DMS53 treated with DMSO at 0.1 percent for 48 hours (cell line): ENCODE data around the gene TFPI2.
"Not testable (repeated sequence)": the region's sequence is repeated elsewhere in the genome, so short reads cannot be mapped to it uniquely, and the experiment has no call there.

ENCODE experiments used
- DNase-seq: peaks from one replicate; lab custom pipeline; 2025; ENCODE audit not compliant: unreplicated experiment; lab: John Stamatoyannopoulos, UW

Gene TFPI2

GRCh38 chr7:93890464-93891068 is at the start of gene TFPI2:
TFPI2 (minus strand) TSS chr7:93890753; CDS start chr7:93890678, 75 bp downstream.
- peak; percentile 40 for DNase-seq

- DNase-seq: no peak
Observed at GRCh38 chr7:93938293-93938692, 47.7 kb upstream of the TFPI2 start.

GRCh38 chr7:93937818-93938217 is 47.3 kb upstream of the TFPI2 start:
- DNase-seq: no peak

GRCh38 chr7:93935102-93935501 is 44.5 kb upstream of the TFPI2 start:
- DNase-seq: no peak

GRCh38 chr7:93933156-93933555 is 42.6 kb upstream of the TFPI2 start:
- DNase-seq: no peak

GRCh38 chr7:93931655-93932054 is 41.1 kb upstream of the TFPI2 start:
- DNase-seq: no peak

GRCh38 chr7:93927585-93927984 is 37.0 kb upstream of the TFPI2 start:
- no peak for DNase-seq

- no peak for DNase-seq
Observed at GRCh38 chr7:93926800-93927199, 36.2 kb upstream of the TFPI2 start.

- no peak for DNase-seq
Observed at GRCh38 chr7:93923942-93924341, 33.4 kb upstream of the TFPI2 start.

- no peak for DNase-seq
Observed at GRCh38 chr7:93923296-93923695, 32.7 kb upstream of the TFPI2 start.

- DNase-seq: peak; percentile 66
Observed at GRCh38 chr7:93921607-93922566, 31.3 kb upstream of the TFPI2 start, which contains the start of gene GNG11. GNG11 (plus strand) TSS chr7:93921735; CDS start chr7:93922138, 403 bp downstream.

- DNase-seq: no peak
Observed at GRCh38 chr7:93921186-93921585, 30.6 kb upstream of the TFPI2 start.

GRCh38 chr7:93920496-93921182 is 30.1 kb upstream of the TFPI2 start:
- DNase-seq: no peak

GRCh38 chr7:93916315-93916714 is 25.8 kb upstream of the TFPI2 start:
- DNase-seq: not testable (repeated sequence)

- DNase-seq: not testable (repeated sequence)
Observed at GRCh38 chr7:93915888-93916287, 25.3 kb upstream of the TFPI2 start.

- not testable (repeated sequence) for DNase-seq
Observed at GRCh38 chr7:93915206-93915842, 24.8 kb upstream of the TFPI2 start.

- no peak for DNase-seq
Observed at GRCh38 chr7:93914581-93915066, 24.1 kb upstream of the TFPI2 start.

- no peak for DNase-seq
Observed at GRCh38 chr7:93913197-93913596, 22.6 kb upstream of the TFPI2 start.

GRCh38 chr7:93911661-93912060 is 21.1 kb upstream of the TFPI2 start:
- peak; percentile 13 for DNase-seq

- not testable (repeated sequence) for DNase-seq
Observed at GRCh38 chr7:93911242-93911641, 20.7 kb upstream of the TFPI2 start.
